ENCODE measurements around the gene SLCO2A1.

SLCO2A1 gene

DNA sequence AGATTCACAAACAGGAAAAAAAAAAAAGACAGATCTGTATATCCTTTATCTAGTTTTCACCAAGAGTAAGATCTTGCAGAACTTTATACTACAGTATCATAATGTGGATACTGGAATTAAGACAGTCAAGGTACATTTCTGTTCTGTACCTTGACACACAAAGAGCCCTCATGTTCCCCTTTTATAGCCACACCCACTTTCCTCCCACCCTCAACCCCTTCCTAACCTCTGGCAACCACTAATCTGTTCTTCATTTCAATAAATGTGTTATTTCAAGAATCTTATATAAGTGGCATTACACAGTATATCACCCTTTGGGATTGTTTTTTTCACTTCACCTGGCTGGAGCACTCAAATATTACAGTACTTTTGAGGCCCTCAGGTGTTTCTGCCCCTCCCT lies 130.4 kb downstream of the SLCO2A1 start:
- DNase-seq (ENCODE audit: low spot score), result no peak

DNA sequence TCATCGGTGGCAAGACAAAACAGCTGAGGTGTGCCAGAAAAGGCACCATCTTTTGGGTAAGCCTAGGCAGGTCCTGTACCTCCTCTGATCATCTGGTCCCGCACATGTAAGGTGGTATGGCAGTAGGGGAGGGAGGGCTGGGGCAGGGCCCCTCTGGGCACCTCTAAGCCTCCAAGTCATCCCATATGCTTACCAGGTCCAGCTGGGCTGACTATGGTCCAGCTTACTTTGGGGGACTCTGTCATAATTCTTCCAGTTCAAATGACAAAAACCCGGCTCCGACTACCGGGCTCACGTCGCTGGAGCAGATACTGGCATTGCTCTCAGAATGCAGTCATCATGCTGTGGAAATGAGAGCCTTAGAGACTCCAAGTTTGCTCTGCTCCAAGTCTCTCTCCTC lies 132.2 kb downstream of the SLCO2A1 start:
- DNase-seq (ENCODE audit: low spot score), result no peak

DNA sequence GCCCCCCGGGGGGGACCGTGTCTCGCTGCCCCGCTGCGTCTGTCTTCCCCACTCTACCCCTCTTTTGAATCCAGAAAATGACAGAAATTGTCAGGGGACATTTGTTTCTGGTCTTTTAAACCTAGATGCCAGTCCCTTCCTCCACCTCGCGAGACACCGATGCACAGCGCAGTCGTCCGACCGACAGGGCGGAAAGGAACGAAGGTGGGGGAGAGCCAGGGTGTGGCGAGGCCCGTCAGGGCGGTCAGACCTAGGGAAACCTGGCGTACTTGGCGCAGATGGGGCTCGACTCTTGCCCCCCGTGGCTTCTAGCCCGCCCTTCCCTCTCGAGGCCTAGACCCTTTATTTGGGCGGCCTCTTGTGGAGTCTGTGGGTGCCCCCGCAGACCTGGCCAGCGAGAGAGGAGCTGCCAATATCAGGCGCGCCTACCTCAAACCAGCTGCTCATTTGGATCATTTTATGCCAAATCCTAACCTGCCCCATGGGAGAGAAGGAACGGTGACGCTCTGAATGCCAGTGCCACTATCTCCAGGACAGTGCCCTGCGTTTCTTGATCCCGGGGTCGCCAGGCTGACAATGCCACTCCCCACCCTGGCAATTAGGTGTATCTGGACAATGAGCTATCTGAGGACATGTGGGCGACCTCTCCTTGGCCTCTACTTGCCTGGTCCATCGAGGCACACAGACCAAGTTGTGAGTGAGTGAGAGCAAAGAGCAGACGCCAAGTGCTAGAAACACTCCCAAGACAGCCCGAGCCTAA lies 133.5 kb downstream of the SLCO2A1 start:
- DNase-seq (ENCODE audit: low spot score), result no peak

DNA sequence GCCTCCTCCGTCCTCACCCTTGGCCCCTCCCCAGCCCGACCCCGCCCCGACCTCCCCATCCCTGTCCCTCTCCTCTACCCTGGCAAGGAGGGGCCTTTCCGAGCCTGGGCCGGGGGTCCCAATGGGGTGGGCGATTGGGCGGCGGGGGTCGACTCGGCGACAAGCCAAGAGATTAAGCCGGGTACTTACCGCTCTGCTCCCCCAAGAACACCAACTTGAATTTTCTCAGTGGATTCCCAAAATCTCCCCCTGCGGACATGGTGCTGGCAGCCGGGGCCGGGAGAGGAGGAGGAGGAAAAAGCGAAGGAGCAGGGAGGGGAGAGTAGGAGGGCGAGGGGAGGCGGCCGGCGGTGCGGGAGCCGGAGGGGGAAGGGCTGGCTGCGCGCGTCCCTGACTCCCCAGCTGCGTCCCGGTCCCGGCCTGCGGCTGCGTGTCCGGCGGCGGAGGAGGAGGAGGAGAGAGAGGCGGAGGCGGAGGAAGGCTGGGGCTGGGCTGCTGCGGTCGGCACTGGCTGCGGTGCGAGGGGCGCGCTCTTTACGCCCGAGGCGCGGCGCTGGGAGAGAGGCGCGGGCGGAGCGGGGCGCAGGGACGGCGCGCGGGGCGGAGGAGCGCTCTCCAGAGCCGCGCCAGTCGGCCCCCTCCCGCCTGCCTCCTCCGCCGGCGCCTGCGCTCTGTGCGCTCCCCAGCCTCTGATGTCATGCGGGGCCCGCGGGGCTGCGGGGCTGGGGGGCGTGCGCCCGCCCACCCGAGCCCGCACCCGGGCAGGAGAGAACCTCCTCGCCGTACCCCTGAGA lies 134.3 kb downstream of the SLCO2A1 start, which contains the start of gene RAB6B:
TSS of gene RAB6B (minus strand) at position 675 of the 794 bp plus-strand sequence. CDS start at position 259, 416 bp downstream.
- peak; percentile 78 for DNase-seq (ENCODE audit: low spot score)

DNA sequence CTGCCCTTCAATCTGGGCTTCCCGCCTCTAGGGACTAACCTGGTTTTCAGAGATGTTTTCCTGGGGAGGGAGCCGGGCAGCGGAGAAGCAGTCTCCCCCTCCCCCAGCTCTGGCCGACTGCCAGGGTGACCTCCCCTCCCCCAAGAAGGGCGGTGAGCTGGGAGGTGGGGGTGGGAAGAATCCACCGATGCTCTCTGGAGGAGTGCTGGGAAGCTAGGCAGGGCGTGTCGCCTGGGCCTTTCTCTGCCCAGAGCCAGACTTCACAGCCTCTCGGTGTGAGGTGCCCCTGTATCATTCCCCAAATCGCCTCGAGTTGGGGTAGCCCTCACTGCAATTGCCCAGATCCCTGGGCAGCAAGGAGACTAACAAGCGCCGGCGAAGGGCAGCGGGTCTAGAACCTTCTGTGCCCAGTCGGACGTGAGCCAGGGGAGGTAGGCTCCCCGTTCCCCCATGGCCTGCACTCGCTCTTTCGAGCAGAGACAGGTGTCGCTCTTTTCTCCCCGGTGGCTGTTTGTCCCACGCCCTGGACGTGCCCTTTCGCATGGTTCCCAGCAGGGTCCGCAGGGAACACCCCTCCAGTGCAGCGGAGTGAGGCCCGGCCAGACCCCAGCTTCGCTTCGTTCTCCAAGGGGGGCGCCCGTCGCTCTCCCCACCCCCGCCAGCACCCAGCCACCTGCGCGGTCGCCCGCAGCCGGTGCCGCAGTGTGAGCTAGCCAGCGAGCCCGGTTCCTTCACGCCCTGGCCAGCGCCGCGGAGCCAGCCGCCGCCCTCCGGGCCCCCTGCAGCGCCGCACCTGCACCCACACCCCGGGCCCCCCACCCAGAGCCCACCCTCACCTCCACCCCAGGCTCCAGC lies 135.1 kb downstream of the SLCO2A1 start:
- DNase-seq (ENCODE audit: low spot score), result no peak

DNA sequence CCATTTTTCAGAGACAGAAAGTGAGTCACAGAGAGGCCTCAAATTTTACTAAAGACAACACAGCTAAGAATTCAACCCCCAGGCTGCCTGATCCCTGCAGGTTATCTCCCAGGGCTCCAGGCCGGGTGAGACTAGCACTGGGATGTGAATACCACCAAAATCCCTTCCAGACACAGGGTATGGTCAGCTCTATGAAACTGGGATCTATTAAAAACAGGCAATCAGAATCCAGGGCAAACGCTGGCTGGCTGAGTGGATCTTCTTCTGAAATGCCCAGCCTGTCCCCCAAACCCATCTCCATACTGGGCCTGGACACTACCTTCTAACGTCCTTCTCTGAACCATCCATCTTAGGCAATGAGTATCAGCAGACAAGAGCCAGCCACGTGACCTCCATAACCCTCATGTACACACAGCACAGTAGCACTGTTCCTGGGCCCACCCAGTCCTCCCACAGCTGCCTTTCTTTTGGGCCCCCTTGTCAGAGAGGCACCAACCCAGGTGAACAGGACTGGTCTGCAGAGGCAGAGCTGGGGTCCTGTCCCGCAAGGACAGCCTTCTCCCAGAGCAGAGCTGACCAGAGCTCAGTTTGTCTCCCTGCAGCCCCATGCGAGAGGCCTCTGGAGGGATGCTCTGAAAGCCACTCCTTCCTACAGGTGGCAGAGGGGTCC lies 135.9 kb downstream of the SLCO2A1 start:
- DNase-seq (ENCODE audit: low spot score), result no peak

DNA sequence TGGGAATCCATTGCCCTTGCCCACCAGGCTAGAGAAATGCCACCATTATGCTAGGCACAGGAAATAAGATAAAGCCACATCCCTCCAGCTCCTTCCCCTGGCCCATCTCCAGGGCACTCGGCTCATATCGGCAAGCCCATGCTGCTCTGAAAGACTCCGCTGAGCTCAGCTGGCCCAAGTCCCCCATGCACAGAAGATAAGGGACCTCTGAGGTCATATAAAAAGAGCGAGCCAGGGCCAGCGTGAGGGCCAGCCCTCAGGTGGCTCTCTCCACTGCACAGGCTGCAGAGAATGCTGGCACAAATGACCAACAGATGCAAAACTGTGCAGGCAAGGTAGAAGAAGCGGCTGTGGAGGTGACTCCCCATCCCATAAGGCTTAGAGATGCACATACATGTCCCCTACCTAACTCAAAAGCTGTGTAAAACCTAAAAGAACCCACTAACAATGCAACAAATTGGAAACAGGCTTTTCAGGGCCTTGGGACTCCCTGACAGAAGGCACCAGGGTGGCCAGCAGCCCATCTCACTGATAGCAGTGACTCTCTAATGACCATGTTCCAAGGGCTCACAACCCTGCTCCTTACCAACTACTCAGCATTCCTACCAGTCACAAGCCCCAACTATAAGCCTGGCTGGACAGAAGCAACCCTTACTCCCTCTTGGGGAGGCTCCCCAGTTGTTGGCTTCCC lies 137.0 kb downstream of the SLCO2A1 start:
- no peak for DNase-seq (ENCODE audit: low spot score)

DNA sequence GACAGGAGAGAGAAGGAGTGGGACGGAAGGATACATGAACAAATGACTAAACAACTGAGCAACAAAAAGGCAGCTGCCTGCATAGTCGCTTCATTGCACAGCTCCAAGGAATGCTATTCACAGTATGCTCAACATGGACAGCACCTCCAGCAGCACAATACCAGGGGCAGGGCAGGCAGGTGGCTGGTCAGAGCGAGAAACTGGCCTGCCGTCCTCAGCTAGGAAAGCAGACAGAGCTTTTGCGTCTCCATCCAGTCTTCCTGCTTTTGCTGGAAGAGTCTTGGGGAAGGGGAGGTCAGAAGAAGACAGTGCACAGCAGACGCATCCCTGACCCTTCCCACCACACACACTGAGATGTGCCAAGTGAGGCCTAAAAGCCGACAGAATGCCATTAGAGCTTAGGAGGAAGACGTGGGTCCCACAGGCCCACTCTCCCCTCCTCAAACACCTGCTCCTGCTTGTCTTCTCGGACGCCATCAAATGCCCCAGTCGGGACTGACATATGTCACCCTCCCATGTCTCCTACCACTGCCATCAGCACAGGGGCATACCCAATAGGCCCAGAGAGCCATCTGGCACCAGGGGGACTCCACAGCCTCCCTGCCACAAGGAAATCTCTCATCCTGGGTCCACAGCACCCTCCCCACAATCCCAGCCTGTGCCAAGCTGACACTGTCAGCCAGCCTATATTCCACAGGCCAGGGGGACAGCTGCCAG lies 137.9 kb downstream of the SLCO2A1 start:
- no peak for DNase-seq (ENCODE audit: low spot score)

DNA sequence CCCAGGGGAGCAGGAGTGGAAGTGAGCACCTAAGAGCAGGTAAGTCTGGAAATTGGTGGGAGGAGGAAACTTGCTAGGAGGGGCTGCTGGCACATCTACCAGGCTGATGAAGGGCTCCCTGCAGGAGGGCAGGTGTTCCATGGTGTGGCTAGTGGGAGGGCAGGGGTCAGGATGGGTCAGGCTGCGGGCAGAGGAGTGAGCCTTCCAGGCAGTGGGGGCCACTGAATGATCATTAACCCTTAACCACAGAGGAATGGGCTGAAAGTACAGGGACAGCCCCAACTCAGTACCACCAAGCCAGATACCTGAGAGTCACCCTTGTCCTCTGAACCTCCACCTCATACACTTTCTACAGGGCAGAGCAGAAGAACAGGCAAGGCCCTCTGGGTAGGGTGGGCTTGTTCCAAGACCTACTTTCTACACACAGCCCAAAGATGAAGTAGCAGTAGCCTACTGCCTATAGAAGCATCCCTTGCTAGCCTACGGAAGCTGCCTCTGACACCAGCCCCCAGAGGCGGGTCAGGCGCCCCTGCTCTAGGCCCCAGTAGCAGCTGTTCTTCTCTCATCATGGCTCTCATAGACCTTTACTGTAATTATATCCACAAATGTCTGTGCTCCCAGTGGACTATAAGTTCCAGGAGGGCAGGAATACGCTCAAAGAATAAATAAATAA lies 138.6 kb downstream of the SLCO2A1 start:
- DNase-seq (ENCODE audit: low spot score), result no peak

DNA sequence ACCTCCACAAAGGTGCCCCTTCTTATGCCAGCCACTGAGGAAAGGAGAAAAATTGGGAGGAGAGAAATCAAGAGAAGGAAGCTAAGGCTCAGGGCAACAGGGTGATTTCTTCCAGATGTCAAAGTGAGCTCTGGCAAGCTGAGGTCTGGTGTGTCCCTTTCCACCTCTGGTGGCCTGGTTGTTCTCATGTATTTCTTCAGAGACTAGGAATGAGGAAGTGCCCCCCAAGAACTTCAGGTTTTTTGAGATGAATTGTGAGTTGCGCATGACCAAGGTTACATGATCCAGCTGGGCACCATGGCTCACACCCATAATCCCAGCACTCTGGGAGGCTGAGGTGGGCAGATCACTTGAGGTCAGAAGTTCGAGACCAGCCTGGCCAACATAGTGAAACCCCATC lies 139.7 kb downstream of the SLCO2A1 start:
- no peak for DNase-seq (ENCODE audit: low spot score)

DNA sequence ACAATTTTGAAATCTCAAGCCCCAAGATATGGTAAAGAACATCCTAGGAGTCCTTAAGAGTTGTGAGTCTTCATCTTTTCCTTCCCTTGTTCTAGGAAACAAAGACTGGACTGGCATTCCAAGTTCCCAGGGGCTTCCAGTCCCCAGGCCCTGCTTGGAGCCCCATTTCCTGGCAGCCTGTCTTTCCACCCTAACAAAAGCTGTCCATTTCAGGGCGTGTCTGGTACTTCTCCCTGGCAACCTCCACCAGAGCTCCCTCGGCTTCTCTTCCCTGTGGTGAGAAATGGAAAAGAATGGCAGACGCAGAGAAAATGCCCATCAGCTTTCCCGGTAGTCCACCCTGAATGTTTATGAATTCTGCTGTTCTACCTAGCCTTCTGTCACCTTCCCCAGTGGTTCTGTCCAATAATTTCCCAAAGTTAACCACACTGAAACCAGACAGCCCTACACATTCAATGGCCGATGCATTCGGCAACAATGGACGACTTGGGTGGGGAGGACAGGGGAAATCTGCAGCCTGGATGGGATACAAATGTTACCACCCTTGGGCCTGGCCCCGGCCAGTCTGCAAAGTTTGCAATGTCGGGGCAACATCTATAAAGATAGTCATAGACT lies 140.9 kb downstream of the SLCO2A1 start:
- DNase-seq (ENCODE audit: low spot score), result no peak

DNA sequence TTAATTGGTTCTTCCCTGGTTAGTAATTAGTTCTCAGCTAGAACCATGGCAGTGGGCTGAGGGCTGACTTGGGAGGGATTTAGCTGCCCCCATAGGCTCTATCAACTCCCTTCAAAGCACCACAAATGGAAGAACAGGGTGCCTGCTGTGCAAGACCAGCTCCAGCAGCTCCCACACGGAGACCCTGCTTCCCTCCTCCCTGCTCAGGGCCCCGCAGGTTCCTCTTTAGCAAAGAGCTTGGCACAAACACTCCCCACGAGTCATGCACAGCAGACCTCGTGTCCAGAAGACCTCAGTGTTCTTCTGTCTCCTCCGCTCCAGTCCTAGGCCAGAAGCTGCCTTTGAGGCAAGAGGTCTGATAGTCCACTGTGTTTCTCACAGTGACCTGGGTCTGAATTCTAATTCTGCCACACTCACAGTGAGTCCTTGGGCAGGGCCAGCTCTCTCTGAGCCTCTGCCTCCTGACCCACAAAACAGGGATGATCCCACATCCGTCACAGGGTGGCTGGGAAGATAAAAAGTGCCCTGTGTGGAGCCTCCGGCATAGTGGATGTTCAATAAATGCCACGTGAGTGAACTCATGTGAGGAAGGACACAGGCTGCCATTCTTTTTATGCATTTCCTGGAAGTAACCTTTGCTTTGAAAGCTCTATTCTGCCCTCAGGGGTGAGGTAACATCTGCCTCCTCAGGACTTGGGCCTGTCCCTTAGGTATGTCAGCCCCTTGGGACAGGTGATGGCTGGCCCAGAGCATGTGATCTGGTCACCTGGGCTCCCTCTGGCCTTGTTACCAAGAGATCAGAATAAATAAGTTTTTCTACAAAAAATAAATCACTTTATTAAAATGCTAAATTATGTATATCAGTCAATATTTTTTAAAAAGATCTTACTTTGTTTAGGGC lies 141.7 kb downstream of the SLCO2A1 start:
- no peak for DNase-seq (ENCODE audit: low spot score)

DNA sequence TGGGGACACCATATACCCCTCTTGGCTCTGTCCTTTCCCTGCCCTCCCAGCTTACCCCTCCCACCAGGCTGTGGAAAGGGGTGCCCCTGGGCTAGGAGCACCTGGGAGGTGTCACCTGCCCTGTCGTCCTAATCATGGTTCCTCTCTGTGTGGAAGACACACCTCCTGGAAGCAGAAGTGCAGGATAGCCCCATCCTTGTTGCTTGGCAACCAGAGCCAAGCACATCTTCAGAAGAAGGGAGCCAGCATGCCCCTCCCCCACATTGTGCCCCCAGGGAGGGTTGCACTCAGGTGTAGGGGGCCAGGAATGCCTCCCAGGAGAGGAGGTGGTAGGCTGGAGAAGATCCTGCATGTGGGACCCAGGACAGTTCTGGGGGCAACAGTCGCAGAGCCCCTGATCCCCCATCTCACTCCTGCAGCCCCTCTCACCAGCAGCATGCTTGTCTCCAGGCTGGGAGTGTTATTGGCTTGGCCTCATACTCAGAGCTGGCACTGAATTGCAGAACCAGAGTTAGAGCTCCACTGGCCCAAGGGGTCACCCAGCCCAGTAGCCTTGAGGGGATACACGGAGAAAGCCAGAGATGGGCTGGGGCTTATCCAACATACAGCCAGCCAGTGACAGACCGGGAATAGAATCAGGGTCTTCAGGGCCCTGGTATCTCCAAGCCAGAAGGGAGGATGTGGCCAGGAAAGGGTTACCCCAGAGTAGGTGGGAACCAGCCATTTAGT lies 142.5 kb downstream of the SLCO2A1 start:
- DNase-seq (ENCODE audit: low spot score), result no peak

DNA sequence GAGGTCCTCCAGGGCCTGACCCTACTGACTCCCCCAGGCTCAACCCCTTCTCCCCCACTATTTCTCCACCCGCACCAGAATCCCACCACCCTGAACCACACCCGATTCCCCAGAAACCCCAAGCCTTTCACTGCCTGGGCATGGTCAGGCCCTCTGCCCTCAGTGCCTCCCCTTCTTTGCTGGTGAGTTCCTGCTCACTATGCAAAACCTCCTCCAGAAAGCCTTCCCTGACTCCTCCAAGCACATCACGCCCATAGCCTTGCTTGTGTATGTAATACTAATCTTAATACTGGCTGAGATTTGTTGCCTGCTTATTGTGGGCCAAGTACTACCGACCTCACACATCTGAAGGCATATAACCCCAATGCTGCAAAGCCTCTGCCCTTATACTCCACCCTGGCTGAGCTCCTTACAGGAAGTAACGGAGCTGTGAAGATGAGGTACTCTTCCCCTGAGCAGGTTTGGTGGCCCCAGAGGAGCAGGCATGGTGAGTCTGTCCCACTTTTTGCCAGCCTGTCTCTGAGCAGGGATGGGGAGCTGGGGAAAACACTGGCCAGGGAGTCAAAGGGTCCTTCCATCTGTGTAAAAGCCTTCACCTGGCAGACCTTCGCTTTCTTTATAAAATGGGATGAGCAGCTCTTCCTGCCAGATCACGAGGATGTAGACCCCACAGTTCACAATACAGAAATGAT lies 143.5 kb downstream of the SLCO2A1 start:
- no peak for DNase-seq (ENCODE audit: low spot score)

DNA sequence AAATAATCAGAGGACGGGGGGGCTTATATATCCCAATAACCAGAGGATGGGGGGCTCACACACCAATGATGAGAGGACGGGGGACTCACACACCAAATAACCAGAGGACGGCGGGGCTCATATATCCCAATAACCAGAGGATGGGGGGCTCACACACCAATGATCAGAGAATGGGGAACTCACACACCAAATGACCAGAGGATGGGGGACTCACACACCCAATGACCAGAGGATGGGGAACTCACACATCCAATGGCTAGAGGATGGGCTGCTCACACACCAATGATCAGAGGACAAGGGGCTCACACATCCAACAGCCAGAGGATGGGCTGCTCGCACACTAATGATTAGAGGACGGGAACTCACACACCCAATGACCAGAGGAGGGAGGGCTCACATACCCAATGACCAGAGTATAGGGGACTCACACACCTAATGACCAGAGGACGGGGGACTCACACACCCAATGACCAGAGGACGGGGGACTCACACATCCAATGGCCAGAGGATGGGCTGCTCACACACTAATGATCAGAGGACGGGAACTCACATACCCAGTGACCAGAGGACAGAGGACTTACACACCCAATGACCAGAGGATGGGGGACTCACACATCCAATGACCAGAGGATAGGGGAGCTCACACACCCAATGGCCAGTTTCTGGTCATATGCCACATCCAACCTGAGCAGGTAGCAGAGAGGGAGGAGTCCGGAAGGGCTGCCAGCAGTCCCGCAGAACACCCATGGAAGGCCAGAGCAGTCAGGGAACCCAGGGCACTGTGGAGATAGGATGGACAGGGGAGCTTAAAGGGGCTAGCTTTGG lies 144.6 kb downstream of the SLCO2A1 start:
- no peak for DNase-seq (ENCODE audit: low spot score)
